SK-N-MC (cell line): ENCODE results near the gene GXYLT2.

Source experiments
- DNase-seq: peaks from one replicate; pipeline ENCODE4 v3.0.0-alpha.2; 2011; ENCODE audit warnings: low read depth, low spot score
- H3K27ac ChIP-seq: fragments of 200-600 bp; sonication (generic); 2 replicates; pipeline ENCODE4 v1.5.1; 2016; ENCODE audit warnings: mixed run types
- H3K36me3 ChIP-seq: fragments of 200-600 bp; sonication (generic); 2 replicates; pipeline ENCODE4 v1.6.1; 2017; ENCODE audit warnings: antibody characterized with exemption, low read length, mixed read lengths; ENCODE audit not compliant: insufficient read depth
- H3K4me3 ChIP-seq: fragments of 200-600 bp; sonication (generic); 2 replicates; pipeline ENCODE4 v1.5.1; 2016
- H3K9ac ChIP-seq: fragments of 200-600 bp; sonication (generic); 2 replicates; pipeline ENCODE4 v1.8.0; 2017; ENCODE audit warnings: mixed run types, mixed read lengths; ENCODE audit not compliant: insufficient read length
- H3K9me3 ChIP-seq: fragments of 200-600 bp; sonication (generic); 2 replicates; pipeline ENCODE4 v1.6.1; 2017; ENCODE audit warnings: low read depth, mild to moderate bottlenecking, antibody characterized with exemption, low read length, moderate library complexity, mixed read lengths
- EZH2 ChIP-seq: fragments of 200-600 bp; sonication (generic); IDR thresholded peaks from one replicate; pipeline ENCODE4 v1.6.1; 2017; ENCODE audit warnings: antibody characterized with exemption
- FOXP2 ChIP-seq: optimal IDR thresholded peaks from 2 replicates; pipeline ENCODE3; 2011; ENCODE audit warnings: mild to moderate bottlenecking, moderate library complexity; ENCODE audit not compliant: insufficient read depth; ENCODE audit errors: extremely low read length, control extremely low read depth
- POLR2AphosphoS5 ChIP-seq: IDR thresholded peaks from 2 replicates; pipeline ENCODE4 v1.6.1; 2012; ENCODE audit warnings: mild to moderate bottlenecking, low read depth, low read length, borderline replicate concordance

The GXYLT2 gene

DNA sequence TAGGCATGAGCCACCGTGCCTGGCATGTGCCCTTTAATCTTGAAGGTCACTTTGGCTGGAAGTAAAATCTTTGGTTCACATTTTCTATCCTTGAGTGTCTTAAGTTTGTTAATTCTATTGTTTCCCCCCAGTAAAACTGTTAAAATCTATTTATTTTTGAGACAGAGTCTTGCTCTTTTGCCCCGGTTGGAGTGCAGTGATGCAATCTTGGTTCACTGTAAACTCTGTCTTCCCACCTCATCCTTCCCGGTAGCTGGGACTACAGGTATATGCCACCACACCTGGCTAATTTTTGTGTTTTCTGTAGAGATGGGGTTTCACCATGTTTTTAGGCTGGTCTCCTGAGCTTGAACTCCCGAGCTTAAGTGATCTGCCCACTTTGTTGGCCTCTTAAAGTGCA, 116.5 kb downstream of the GXYLT2 start:
- Histone ChIP-seq H3K4me3 (no peak overlapping the region), H3K9me3 (no peaks in the 10 kb centered on the region), H3K36me3 (peaks cover 72% of the 10 kb centered on the region), H3K27ac (no peak overlapping the region), H3K9ac (no peak overlapping the region)
- TF ChIP-seq POLR2AphosphoS5 (no peak), EZH2 (no peak), FOXP2 (no peak)
- DNase-seq = no peak

- no peak for DNase-seq
- H3K9ac ChIP-seq = no peak overlapping the region
- no peaks in the 10 kb centered on the region for H3K9me3 ChIP-seq
- no peak overlapping the region for H3K27ac ChIP-seq
- TF ChIP-seq FOXP2 (no peak), POLR2AphosphoS5 (no peak), EZH2 (no peak)
- H3K36me3 ChIP-seq = peaks cover 60% of the 10 kb centered on the region
- no peak overlapping the region for H3K4me3 ChIP-seq
These were observed 120.3 kb downstream of the GXYLT2 start for GRCh38 chr3:73007992-73008712.

DNA sequence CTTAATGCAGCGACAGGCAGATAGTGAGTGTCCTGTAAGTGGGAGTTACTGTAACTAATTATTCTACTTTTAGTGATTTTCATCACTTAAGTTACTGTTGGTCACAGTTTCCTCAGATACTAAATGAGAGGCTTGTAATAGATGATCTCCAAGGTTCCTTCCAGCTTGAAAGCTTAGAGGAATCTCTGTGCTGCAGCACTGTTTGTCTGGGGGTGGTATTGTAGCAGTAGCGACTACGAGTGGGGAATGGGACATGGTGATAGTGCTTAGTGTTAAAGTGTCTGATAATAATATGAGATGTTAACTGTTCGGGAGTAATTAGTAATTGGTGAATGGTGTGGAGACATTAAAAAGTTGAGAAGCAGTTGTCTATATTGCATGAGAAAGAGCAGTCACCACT, 121.2 kb downstream of the GXYLT2 start:
- H3K9ac ChIP-seq = no peak overlapping the region
- H3K9me3 ChIP-seq = no peaks in the 10 kb centered on the region
- H3K4me3 ChIP-seq = no peak overlapping the region
- H3K36me3 ChIP-seq = peaks cover 56% of the 10 kb centered on the region
- no peak overlapping the region for H3K27ac ChIP-seq
- no peak for DNase-seq
- TF ChIP-seq FOXP2 (no peak), POLR2AphosphoS5 (no peak), EZH2 (no peak)

- no peaks in the 10 kb centered on the region for H3K9me3 ChIP-seq
- DNase-seq = no peak
- TF ChIP-seq POLR2AphosphoS5 (no peak), FOXP2 (no peak), EZH2 (no peak)
These were observed 121.9 kb downstream of the GXYLT2 start for GRCh38 chr3:73009750-73010149.

DNA sequence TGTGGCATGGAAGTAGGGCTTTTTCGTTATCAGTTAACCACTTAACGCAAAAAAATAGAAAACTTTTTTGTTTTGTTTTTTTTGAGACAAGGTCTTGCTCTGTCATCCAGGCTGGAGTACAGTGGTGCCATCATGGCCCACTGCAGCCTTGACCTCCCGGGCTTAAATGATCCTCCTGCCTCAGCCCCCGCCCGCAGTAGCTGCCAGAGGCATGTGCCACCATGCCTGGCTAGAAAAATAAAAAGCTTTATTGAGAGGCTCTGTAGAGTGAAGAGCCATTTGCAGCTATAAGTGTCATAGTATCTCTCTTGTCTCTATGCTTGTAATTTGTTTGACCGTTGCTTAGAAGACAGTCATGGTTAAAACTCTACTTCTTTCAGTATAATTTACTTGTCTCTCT, 122.3 kb downstream of the GXYLT2 start:
- no peak overlapping the region for H3K4me3 ChIP-seq
- H3K9me3 ChIP-seq = no peaks in the 10 kb centered on the region
- H3K27ac ChIP-seq = no peak overlapping the region
- no peak for TF ChIP-seq FOXP2
- no peak for TF ChIP-seq POLR2AphosphoS5
- TF ChIP-seq EZH2 = no peak
- H3K36me3 ChIP-seq = peaks cover 58% of the 10 kb centered on the region
- H3K9ac ChIP-seq = no peak overlapping the region
- DNase-seq = no peak

More at GRCh38 chr3:73009750-73010149, 121.9 kb downstream of the GXYLT2 start:
- H3K27ac ChIP-seq = no peak overlapping the region
- peaks cover 54% of the 10 kb centered on the region for H3K36me3 ChIP-seq
- H3K9ac ChIP-seq = no peak overlapping the region
- H3K4me3 ChIP-seq = no peak overlapping the region

- Histone ChIP-seq H3K9me3 (no peaks in the 10 kb centered on the region), H3K4me3 (no peak overlapping the region), H3K27ac (no peak overlapping the region), H3K9ac (no peak overlapping the region), H3K36me3 (peaks cover 17% of the 10 kb centered on the region; the same call in 1 of the 2 replicates)
- TF ChIP-seq EZH2 (no peak), POLR2AphosphoS5 (no peak), FOXP2 (no peak)
- DNase-seq = no peak
These were observed 130.5 kb downstream of the GXYLT2 start for GRCh38 chr3:73018298-73018697.

- H3K4me3 ChIP-seq = no peak overlapping the region
- no peak for TF ChIP-seq POLR2AphosphoS5
- no peak for TF ChIP-seq FOXP2
- TF ChIP-seq EZH2 = no peak
- no peaks in the 10 kb centered on the region for H3K9me3 ChIP-seq
- H3K27ac ChIP-seq = no peak overlapping the region
- no peak for DNase-seq
- peaks cover 17% of the 10 kb centered on the region; the same call in 1 of the 2 replicates for H3K36me3 ChIP-seq
- H3K9ac ChIP-seq = no peak overlapping the region
These were observed 131.1 kb downstream of the GXYLT2 start for GRCh38 chr3:73018790-73019441.

DNA sequence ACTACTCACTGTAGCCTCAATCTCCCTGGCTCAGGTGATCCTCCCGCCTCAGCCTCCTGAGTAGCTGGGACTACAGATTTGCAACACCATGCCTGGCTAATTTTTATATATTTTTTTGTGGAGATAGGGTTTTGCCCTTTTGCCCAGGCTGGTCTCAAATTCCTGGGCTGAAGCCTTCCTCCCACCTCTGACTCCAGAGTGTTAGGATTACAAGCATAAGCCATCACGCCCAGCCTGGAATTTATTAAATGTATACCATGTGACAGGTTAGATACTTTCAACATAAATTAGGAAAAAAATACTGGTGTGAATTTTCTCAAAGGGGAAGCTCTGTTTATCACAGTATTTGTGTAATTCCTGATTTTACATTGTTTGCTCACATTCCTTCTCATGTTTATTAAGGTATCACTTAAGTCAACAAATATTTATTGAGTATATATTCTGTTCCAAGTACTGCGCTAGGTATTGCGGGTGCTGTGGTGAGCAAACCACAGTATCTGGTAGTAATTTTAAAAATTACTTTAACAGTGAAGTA, 133.5 kb downstream of the GXYLT2 start:
- no peak overlapping the region for H3K9ac ChIP-seq

GRCh38 chr3:73024836-73025235, 137.0 kb downstream of the GXYLT2 start:
- Histone ChIP-seq H3K9ac (no peak overlapping the region), H3K4me3 (no peak overlapping the region), H3K36me3 (peaks cover 15% of the 10 kb centered on the region), H3K9me3 (no peaks in the 10 kb centered on the region), H3K27ac (no peak overlapping the region)
- TF ChIP-seq FOXP2 (no peak), EZH2 (no peak), POLR2AphosphoS5 (no peak)
- no peak for DNase-seq

More for the DNA sequence above, 133.5 kb downstream of the GXYLT2 start:
- no peak for DNase-seq
- no peak for TF ChIP-seq POLR2AphosphoS5
- no peak for TF ChIP-seq EZH2
- no peak for TF ChIP-seq FOXP2
- Histone ChIP-seq H3K36me3 (peaks cover 9% of the 10 kb centered on the region), H3K27ac (no peak overlapping the region), H3K4me3 (no peak overlapping the region), H3K9me3 (no peaks in the 10 kb centered on the region)
